Measurements from ENCODE around the gene GPS1. TPM values are rescaled to one million over a fixed set of nuclear protein-coding genes. Genes with fewer than 3 reads are reported as not detected.

GPS1 gene
- polyA plus RNA-seq, 1 of the 3 experiments (the other 2 are of a cell fraction): 264 TPM

GRCh38 chr17:82104797-82105416, 53.2 kb downstream of the GPS1 start:
- POLR2A ChIA-PET: no interaction called here
- Histone ChIP-seq H3K27me3 (ENCODE audit: insufficient read depth) (no peaks in the 10 kb centered on the region), H3K9me2 (no peaks in the 10 kb centered on the region), H2AFZ (ENCODE audit: low read depth) (no peak overlapping the region), H3F3A (replicated peaks; ENCODE audit: insufficient read depth) (peaks cover 7% of the 10 kb centered on the region), H3K9me3 (no peaks in the 10 kb centered on the region), H3K27ac (ENCODE audit: low read depth in 2 of 2, low read length in 1 of 2) (peak overlapping the region in 1 of 2 experiments; percentile 93; a peak in 2 of 4 replicates), H3K9ac (no peak overlapping the region), H3K4me2 (no peak overlapping the region), H3K4me3 (ENCODE audit: low read depth in 2 of 2, low read length in 1 of 2) (no peak overlapping the region), H3K36me3 (replicated peaks in 1 of 2; ENCODE audit: control insufficient read depth in 1 of 2, insufficient read depth in 2 of 2, low read length in 1 of 2) (peaks cover 2 to 4% of the 10 kb centered on the region in 2 experiments), H3K4me1 (ENCODE audit: control insufficient read depth in 1 of 2, insufficient read depth in 2 of 2, low read depth in 1 of 2, low read length in 1 of 2) (peaks cover 13 to 75% of the 10 kb centered on the region in 2 experiments), H4K20me1 (ENCODE audit: insufficient read depth) (no peaks in the 10 kb centered on the region), H3K79me2 (ENCODE audit: insufficient read depth) (no peaks in the 10 kb centered on the region)
- CTCF ChIA-PET: interaction anchor here (0.6 to 5.2 kb wide), 9 partner anchors 31 to 568 kb away, joined by 3 to 45 read pairs (median 9); partner anchors contain the start of gene RAC3
- TF ChIP-seq GABPA (IDR thresholded peaks at IDR 0.05; ENCODE audit: low read depth): no peak
- peak; percentile 12; the same call in 1 of the 2 replicates for TF ChIP-seq PBX3 (IDR thresholded peaks at IDR 0.05)
- no peak for DNase-seq
- 100% methylated on average over 7 of the region's 11 CpGs for WGBS (ENCODE audit: low lambda C conversion rate)

GRCh38 chr17:82105417-82105881, 53.8 kb downstream of the GPS1 start:
- no peaks in the 10 kb centered on the region for H3K9me3 ChIP-seq
- H3K4me1 ChIP-seq (ENCODE audit: control insufficient read depth in 1 of 2, insufficient read depth in 2 of 2, low read depth in 1 of 2, low read length in 1 of 2): peaks cover 11 to 69% of the 10 kb centered on the region in 2 experiments; a peak in 3 of 4 replicates
- H3K79me2 ChIP-seq (ENCODE audit: insufficient read depth): no peaks in the 10 kb centered on the region
- WGBS (ENCODE audit: low lambda C conversion rate): 91% methylated on average over 13 of the region's 13 CpGs
- ChIA-PET CTCF (interaction anchor here (0.6 to 5.2 kb wide), 16 partner anchors 11 to 568 kb away, joined by 3 to 45 read pairs (median 8); partner anchors contain the start of gene RAC3), POLR2A (interaction anchor here (0.6 to 2.3 kb wide), 5 partner anchors 7 to 167 kb away, joined by 3 to 13 read pairs (median 3); partner anchors contain the start of gene FASN)
- no peaks in the 10 kb centered on the region for H3K27me3 ChIP-seq (ENCODE audit: insufficient read depth)
- DNase-seq: no peak
- peaks cover 2 to 7% of the 10 kb centered on the region in 2 experiments for H3K36me3 ChIP-seq (replicated peaks in 1 of 2; ENCODE audit: control insufficient read depth in 1 of 2, insufficient read depth in 2 of 2, low read length in 1 of 2)
- H3K27ac ChIP-seq (ENCODE audit: low read depth in 2 of 2, low read length in 1 of 2): peak overlapping the region in 1 of 2 experiments; percentile 93; a peak in 2 of 4 replicates
- H3K4me3 ChIP-seq (ENCODE audit: low read depth in 2 of 2, low read length in 1 of 2): peak overlapping the region in 1 of 2 experiments; percentile 9; a peak in 1 of 4 replicates
- TF ChIP-seq CTCF (IDR thresholded peaks at IDR 0.05): no peak
- no peak for TF ChIP-seq IRF3 (IDR thresholded peaks at IDR 0.05; ENCODE audit: low read depth, low read length)
- no peak for TF ChIP-seq GABPA (IDR thresholded peaks at IDR 0.05; ENCODE audit: low read depth)
- TF ChIP-seq ELF1 (IDR thresholded peaks at IDR 0.05): no peak
- no peak for TF ChIP-seq SMC3 (IDR thresholded peaks at IDR 0.05; ENCODE audit: low read depth, low read length)
- TF ChIP-seq NRF1 (IDR thresholded peaks at IDR 0.05; ENCODE audit: low read depth, low read length): no peak
- TF ChIP-seq TEAD4 (IDR thresholded peaks at IDR 0.05; ENCODE audit: borderline replicate concordance, insufficient read depth): no peak
- no peak for TF ChIP-seq SIN3A (IDR thresholded peaks at IDR 0.05; ENCODE audit: borderline replicate concordance, low read depth, low read length)
- TF ChIP-seq GATA2 (CRISPR knock-in tag; IDR thresholded peaks at IDR 0.05): no peak
- TF ChIP-seq RCOR1 (IDR thresholded peaks at IDR 0.05; ENCODE audit: low read length): no peak
- no peak for TF ChIP-seq FOXM1 (IDR thresholded peaks at IDR 0.05; ENCODE audit: low read depth)
- TF ChIP-seq RAD21 (IDR thresholded peaks at IDR 0.05; ENCODE audit: low read length): no peak
- TF ChIP-seq CHD2 (IDR thresholded peaks at IDR 0.05; ENCODE audit: low read length, partially characterized antibody): no peak
- TF ChIP-seq POLR2AphosphoS5 (IDR thresholded peaks at IDR 0.05; ENCODE audit: low read depth, low read length): no peak
- no peak for TF ChIP-seq MAX (IDR thresholded peaks at IDR 0.05; ENCODE audit: low read depth)
- no peak overlapping the region for H3K9ac ChIP-seq
- H3K9me2 ChIP-seq: no peaks in the 10 kb centered on the region
- H3K4me2 ChIP-seq: no peak overlapping the region
- H2AFZ ChIP-seq (ENCODE audit: low read depth): no peak overlapping the region
- H3F3A ChIP-seq (replicated peaks; ENCODE audit: insufficient read depth): peaks cover 5% of the 10 kb centered on the region
- no peaks in the 10 kb centered on the region for H4K20me1 ChIP-seq (ENCODE audit: insufficient read depth)

All from SK-N-SH (cell line).